Epidermal melanocyte (primary cell): ENCODE data around the gene ARID1A.
"Not testable (repeated sequence)": the region's sequence is repeated elsewhere in the genome, so short reads cannot be mapped to it uniquely, and the experiment has no call there.

Experiments used
- DNase-seq: peaks from one replicate; pipeline ENCODE4 v3.0.0; 2011; ENCODE audit warnings: low spot score; ENCODE audit not compliant: insufficient read length

ARID1A gene

GRCh38 chr1:26787706-26788514, 92.1 kb downstream of the ARID1A start, which contains the start of gene PIGV:
Gene PIGV (plus strand): TSS chr1:26787950. CDS start chr1:26790816, 2,866 bp downstream.
- peak; percentile 86 for DNase-seq

GRCh38 chr1:26788515-26788785, 92.6 kb downstream of the ARID1A start:
- no peak for DNase-seq

GRCh38 chr1:26788836-26789611, 93.2 kb downstream of the ARID1A start:
- peak; percentile 87 for DNase-seq

GRCh38 chr1:26789612-26789865, 93.7 kb downstream of the ARID1A start:
- no peak for DNase-seq

GRCh38 chr1:26789931-26790330, 94.1 kb downstream of the ARID1A start:
- no peak for DNase-seq

- DNase-seq = no peak
Measured at GRCh38 chr1:26790551-26790953, 94.7 kb downstream of the ARID1A start.

- no peak for DNase-seq
Measured at GRCh38 chr1:26791148-26791547, 95.3 kb downstream of the ARID1A start.

GRCh38 chr1:26791626-26792025, 95.8 kb downstream of the ARID1A start:
- no peak for DNase-seq

- no peak for DNase-seq
Measured at GRCh38 chr1:26792924-26793323, 97.1 kb downstream of the ARID1A start.

GRCh38 chr1:26794391-26794790, 98.6 kb downstream of the ARID1A start:
- DNase-seq = no peak

GRCh38 chr1:26797627-26798026, 101.8 kb downstream of the ARID1A start:
- no peak for DNase-seq

GRCh38 chr1:26799479-26800142, 103.8 kb downstream of the ARID1A start:
- peak; percentile 50 for DNase-seq

- DNase-seq = not testable (repeated sequence)
Measured at GRCh38 chr1:26803932-26804331, 108.1 kb downstream of the ARID1A start.

- peak; percentile 80 for DNase-seq
Measured at GRCh38 chr1:26810105-26810504, 114.3 kb downstream of the ARID1A start.

GRCh38 chr1:26811057-26811456, 115.2 kb downstream of the ARID1A start:
- no peak for DNase-seq

- DNase-seq = no peak
Measured at GRCh38 chr1:26811708-26812107, 115.9 kb downstream of the ARID1A start.

GRCh38 chr1:26814377-26814776, 118.6 kb downstream of the ARID1A start:
- no peak for DNase-seq

GRCh38 chr1:26814893-26815292, 119.1 kb downstream of the ARID1A start:
- DNase-seq = no peak

GRCh38 chr1:26820784-26821269, 125.0 kb downstream of the ARID1A start:
- DNase-seq = no peak

- peak; percentile 16 for DNase-seq
Measured at GRCh38 chr1:26822737-26823395, 127.1 kb downstream of the ARID1A start.

GRCh38 chr1:26824731-26825130, 128.9 kb downstream of the ARID1A start:
- no peak for DNase-seq
